HG03521 (cell line): ENCODE data around the gene ABCC2.
A peak's percentile ranks its signal among the peaks of the same experiment; 100 is the strongest.
"Not testable (repeated sequence)": the region's sequence is repeated elsewhere in the genome, so short reads cannot be mapped to it uniquely, and the experiment has no call there.

Experiments used
- ATAC-seq: cut with Tn5 transposase; IDR thresholded peaks from one replicate; pipeline ENCODE4 v1.9.1; 2021; ENCODE audit warnings: mild to moderate bottlenecking, moderate library complexity; ENCODE audit not compliant: unreplicated experiment

Gene ABCC2

DNA sequence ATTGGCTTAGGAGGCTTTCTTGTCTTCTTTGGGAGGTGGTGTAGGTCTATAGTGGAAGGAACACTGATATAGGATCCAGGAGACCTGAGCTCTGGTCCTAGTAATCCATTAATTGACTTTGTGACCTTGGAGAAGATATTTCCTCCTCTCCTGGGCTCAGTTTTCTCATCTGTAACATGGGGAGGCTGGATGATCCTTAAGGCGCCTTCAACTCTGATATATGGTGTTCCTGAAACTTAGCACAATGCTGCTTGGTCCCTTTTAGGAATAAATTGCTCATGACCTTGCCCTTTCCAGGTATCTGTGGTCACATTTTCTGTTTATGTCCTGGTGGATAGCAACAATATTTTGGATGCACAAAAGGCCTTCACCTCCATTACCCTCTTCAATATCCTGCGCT, 25.3 kb downstream of the ABCC2 start:
- ATAC-seq: no peak

DNA sequence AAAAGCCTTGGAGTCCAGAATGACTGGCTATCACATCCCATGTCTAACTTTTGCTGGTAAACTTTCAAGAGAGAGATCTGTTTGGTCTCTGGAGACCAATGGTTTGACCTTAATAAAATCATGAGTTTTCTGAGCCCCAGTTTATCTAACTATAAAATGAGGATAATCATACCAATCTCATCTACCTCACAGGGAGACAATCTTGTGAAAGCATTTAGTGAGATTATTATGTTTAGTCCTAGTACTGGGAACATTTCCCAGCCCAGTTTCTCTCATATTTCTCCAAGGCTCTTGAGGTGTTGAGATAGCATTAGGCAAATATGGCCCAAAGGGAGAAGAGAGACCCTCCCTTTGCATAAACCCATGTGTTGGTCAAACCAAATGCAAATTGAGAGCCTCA, 25.8 kb downstream of the ABCC2 start:
- no peak for ATAC-seq

DNA sequence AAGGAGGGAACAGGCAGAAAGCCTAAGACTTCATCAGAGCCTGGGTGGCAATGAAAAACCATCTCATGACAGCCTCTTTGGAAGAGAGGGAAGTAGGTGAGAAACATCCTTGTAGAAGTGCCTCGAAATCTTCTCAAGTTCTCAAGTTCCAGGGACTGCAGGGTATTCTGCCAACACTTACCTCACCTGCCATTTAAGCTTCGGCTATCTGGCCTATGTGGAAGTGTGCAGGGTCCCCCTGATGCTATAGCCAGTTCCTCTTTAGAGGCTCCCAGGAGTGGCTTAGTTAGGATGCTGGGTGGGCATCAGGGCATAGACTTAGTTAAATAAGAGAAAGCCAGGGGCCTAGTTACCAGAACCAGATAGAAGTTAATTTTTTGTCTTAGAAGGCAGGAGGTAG, 27.0 kb downstream of the ABCC2 start:
- ATAC-seq: no peak

DNA sequence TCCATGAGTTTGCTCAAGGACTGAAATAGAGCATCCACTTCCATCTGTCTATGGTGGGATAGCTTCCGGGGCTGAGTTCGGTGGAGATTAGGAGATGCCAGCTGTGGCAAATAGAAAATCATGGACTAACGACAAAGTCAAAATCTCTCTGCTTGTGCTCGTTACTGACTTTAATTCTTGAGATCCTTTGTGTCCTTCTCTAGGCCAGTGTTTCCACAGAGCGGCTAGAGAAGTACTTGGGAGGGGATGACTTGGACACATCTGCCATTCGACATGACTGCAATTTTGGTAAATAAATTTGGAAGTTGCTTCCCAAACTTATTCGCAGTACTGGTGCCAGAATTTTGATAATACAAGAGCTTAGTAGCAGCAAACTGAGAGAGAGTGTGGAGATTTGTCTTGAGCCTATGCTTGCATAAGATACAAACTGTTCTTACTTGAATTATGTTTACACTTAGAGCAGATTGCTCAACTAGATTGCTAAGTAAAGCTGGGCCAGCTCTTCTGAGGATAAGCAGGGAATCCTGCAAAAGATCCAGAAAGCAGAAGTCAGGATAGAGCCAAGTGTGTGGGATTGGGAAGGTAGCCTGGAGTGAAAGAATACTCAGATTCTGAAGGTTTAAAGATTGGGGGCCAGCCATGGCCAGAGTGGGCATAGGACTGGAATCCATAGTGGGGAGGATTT, 27.6 kb downstream of the ABCC2 start:
- no peak for ATAC-seq

DNA sequence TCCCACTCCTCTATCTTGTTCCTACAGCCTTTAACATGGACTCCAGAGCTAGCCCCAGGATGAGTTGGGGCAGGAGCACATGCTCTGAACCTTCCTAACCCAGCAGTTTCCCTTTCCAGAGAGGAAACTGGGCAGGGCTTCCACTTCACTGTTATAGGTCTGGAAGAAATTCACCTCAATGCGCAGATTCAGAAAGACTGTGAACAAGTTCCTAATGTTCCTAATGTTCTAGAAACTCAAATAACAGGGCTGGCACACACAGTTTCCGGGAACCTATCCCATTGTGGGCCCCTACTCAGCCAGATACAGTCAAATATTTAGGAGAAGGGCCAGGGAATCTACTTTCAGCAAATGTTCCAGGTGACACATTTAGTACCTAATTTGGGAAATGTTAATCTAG, 29.7 kb downstream of the ABCC2 start:
- no peak for ATAC-seq

DNA sequence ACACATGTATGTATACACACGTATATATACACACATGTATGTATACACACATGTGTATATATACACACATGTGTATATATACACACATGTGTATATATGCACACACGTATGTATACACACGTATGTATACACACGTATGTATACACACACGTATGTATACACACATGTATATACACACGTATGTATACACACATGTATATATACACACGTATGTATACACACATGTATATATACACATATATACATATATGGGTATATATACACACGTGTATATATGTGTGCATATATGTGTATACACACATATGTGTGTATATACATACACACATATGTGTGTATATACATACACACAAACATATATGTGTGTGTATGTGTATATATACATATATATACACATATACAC, 31.7 kb downstream of the ABCC2 start:
- ATAC-seq: no peak

DNA sequence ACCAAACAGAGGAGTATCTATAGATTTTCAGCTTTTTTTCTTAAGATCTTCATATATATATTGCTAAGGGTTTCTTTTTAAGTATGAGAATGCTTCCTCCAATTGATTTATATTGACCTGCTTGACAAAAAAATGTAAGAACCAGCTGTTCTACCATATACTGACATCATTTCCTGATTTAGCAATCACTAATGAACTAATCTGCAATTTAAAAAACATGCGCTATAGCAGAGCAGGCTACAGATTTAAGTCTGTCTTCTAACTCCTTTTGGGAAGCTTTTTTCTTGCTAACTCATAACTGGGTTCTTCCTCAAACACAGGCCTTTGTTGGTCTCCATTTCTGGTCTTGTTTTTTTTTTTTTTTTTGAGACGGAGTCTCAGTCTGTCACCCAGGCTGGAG, 33.2 kb downstream of the ABCC2 start:
- ATAC-seq: no peak

DNA sequence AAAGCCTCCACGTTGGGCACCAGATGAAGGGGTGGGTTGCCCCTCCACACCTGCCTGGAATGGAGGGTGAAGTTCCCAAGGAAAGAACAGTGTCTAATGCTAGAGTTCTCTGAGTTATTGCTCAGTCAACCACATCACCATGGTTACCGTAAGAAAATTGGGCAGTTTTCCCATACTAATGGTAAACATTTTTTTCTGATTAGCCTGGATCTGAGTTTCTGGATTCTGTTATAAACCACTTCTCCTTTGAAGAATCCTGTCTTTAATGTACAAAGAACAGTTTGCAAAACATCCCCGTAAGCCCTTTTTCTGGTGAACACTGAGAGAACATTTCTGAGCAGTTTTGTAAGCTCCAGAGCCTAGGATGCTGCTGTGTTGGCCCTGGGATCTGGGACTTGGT, 45.5 kb downstream of the ABCC2 start:
- ATAC-seq: no peak

DNA sequence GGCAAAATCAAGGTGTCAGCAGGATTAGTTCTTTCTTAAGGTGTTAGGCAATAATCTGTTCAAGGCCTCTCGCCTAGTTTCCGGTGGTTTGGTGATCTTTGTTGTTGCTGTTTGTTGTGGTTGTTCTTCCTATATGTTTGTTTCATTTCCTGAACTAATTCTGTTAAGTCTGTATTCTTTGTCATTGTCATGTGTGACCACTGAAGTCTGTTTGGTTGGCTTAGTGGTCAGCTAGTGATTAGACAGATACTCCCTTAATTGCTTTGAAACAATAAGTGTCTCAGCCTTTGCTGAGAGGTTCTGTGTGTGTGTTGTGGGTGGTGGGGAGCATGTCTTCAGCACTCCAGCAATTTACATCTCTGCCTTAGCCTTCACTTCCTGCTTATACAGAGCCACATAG, 46.0 kb downstream of the ABCC2 start:
- ATAC-seq: no peak

DNA sequence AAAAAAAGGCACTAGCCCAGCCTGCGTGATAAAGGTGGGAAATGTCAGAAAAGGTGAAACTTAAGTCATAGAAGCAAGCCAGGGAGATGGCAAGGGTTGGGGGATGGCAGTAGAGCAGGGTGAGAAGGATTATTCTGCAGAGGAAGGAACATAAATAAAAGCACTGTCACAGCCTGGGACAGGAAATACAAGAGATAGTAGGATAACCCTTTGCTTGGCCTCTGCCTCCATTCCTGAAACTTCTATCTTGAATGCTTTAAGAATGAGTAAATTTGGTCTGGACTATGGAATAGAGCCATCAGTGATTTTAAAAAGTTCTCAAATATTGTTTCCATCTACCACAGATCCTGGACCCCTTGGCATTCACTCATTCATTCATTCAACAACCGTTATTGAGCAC, 50.0 kb downstream of the ABCC2 start:
- ATAC-seq: no peak

DNA sequence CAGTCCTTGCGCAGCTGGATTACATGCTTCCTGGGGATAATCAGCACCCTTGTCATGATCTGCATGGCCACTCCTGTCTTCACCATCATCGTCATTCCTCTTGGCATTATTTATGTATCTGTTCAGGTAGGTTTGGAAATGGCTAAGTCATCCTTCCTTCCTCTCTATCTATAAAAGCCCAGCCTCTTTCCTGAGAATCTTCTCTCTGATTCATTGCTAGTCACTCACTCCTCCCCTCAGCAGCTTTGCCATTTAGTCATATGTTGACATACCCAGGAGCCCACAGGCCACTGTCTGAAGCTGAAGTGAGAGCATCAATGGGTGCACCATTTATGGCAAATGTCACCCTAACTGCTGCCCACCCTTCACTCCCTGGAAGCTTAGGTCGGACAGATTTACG, 52.0 kb downstream of the ABCC2 start:
- ATAC-seq: no peak

DNA sequence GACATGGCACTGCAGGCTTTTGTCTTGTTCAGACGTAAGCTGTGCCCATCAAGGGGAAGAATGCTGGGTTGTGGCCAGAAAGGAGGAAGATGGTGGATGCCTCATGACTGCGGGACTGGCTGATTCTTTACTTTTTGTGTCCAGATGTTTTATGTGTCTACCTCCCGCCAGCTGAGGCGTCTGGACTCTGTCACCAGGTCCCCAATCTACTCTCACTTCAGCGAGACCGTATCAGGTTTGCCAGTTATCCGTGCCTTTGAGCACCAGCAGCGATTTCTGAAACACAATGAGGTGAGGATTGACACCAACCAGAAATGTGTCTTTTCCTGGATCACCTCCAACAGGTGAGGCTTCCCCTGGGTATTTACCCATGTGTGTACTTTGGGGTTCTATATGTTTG, 53.5 kb downstream of the ABCC2 start:
- no peak for ATAC-seq

DNA sequence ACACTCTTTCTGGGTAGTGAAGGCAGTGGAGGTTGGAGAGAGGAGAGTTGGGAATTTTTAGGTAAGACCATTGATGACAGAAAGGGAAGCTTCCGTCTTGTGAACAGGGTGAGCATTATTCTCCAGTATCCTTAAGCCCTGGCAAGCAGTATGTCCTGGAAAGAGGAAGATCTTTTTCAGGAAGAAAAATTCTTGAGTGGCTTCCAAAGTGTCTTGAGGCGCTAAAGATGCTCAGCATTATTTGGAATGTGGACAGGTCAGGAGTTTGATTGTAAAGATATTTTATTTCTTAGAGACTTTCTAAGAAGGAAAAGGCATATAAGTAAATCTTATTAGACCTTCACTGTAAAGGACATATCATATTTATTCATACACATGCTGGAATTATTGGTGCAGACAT, 54.3 kb downstream of the ABCC2 start:
- ATAC-seq: no peak

DNA sequence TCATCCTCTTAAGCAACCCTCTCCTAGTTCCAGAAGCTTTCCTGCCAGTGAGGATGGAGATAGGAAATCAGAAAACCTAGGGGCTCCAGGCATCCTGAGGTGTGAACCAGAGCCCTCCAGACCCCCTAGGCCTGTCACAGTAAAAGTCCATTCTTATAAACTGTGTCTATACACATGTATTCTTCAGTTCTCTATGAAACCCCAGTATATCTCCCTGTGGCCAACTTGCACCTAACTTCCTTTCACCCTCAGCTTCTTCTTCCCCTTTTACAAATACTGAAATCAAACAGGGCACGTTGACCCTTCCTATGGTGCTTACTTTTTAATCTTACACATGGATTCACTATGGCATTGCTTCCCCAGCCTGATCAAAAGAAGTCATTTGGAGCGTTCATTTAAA, 58.4 kb downstream of the ABCC2 start:
- ATAC-seq: not testable (repeated sequence)

DNA sequence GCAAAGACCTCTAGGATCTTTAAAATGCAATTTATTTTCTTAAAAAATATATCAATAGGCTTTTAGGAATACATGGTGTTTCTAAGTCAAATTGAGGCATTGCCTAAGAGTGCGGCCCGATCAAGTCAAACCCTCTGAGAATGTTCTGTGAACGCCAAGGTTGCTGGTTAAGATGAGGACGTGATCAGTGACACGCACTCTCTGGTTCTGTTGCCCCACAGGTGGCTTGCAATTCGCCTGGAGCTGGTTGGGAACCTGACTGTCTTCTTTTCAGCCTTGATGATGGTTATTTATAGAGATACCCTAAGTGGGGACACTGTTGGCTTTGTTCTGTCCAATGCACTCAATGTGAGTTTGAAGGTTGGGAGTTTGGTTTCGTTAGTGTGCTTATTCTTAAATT, 59.3 kb downstream of the ABCC2 start:
- ATAC-seq: no peak

DNA sequence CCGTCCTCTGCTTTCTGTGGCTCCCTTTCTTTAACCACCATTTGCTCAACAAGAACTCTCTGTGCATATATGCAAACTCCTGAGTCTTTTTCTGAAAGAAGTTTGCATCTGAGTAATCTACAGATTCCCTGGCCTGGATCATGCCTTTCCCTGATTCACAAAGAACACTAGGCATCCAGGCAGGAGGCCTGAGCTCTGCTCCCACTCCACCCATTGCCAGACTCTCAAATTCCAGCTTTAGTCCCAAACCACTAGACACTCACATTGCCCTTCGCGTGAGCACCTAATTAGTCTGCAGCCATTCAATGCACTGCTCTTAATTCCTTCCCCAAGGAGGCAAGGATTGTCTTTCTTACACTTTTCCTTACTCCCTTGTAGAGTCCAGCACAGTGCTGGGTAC, 60.9 kb downstream of the ABCC2 start:
- no peak for ATAC-seq

DNA sequence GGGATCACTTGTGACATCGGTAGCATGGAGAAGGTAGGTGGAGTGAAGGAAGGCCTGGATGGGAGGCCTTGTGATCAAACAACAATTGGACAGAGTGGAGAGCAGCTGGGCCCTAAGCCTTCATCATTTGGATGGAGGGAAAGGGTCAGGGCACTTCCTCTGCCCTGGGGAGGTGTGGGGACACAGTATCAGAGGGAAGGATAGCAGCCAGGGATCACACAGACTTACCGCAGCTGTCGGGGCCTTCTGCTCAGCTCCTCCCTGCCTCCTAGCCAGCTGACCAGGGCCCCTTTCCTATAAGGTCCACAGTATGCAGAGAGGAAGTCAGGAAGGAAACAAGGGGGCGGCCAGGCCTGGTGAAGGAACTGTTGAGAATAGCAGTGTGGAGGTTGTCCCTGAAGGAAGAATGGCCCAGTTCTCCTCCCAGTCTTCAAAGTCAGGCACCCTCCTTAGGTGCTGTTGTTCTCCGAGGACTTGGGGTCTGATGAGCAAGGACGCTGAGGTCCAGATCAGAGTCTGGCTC, 62.1 kb downstream of the ABCC2 start:
- ATAC-seq: no peak

DNA sequence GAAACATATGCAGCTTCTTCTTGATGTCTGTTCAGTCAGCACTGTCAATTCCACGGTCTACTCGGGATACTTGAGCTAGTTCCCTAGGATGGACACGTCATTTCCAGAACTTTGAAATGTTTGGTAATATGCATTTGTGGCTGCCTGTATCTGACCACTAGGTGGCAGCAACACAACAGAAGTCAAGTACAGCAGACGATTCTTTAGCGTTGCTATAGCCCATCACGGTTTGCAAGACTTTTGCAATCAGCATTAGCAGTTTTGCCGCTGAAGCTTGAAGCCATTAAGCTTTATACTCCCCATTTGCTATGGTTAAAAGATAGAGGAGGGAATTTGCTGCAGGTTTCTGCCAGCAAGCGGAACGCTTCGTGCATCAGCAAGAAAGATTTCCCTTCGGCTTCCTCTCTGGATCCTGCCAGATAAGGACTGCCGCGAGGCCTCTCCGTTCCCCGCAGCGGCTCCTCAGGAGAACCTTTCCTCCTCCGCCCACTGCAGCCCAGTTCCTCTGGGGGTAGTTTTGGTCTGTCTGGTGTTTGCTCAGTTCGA, 63.5 kb downstream of the ABCC2 start:
- peak; percentile 61 for ATAC-seq

DNA sequence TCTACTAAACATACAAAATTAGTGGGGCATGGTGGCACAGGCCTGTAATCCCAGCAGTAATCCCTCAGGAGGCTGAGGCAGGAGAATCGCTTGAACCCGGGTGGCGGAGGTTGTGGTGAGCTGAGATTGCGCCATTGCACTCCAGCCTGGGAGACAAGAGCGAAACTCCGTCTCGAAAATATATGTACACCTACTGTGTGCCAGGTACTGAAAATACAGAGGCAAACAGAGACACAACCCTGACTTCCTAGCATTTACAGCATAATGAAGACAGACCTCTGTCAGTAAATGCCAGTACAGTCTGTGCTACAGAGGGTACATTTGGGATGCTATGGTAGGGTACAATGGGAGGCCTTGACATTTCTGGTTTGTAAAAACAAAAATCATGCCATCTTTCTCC, 66.6 kb downstream of the ABCC2 start:
- ATAC-seq: no peak

DNA sequence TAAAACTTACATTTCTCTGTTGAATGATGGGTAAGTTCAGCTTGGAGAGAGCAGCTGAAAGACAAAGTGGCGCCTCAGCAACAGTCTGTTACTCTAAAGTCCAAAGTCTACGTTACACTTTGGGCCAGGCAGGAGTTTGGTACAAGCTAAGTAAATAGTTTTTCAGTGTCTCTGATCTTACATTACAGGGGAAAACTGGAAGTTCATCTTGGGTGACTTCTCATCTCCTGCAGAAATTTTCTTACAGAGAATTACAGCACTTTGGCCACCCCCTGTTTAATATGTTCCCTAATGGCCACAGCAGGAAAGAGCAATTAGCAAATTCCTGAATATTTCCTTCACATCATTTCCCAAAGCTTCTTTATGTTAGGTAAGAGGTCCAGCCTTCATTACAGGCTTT, 67.1 kb downstream of the ABCC2 start:
- ATAC-seq: no peak

DNA sequence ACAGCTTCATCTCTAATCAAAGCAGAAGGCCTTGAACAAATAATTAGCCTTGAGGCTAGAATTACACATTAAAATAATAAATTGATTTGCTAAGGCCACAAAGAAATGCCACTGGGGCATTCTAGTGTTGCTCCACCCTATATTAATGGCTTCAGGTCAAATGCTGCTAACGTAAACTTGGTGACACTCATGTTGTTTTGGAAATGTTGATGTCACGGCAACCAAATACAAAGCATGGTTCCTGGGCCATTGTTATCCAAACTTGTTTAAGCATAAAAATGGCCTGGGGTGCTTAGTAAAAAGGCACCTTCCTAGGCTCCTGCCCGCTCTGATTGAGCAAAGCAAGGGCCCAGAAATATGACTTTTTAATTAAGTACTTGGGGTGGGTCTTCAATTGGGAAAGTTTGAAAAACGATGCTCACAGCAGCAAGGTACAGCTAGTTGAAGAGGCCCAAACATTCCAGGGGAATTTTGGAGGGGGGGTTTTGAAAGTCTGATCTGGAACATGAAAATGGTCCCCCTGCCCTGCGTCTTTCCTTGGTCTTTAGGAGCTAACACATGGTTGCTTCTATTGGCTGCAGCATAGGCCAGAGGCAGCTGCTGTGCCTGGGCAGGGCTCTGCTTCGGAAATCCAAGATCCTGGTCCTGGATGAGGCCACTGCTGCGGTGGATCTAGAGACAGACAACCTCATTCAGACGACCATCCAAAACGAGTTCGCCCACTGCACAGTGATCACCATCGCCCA, 67.8 kb downstream of the ABCC2 start:
- no peak for ATAC-seq

DNA sequence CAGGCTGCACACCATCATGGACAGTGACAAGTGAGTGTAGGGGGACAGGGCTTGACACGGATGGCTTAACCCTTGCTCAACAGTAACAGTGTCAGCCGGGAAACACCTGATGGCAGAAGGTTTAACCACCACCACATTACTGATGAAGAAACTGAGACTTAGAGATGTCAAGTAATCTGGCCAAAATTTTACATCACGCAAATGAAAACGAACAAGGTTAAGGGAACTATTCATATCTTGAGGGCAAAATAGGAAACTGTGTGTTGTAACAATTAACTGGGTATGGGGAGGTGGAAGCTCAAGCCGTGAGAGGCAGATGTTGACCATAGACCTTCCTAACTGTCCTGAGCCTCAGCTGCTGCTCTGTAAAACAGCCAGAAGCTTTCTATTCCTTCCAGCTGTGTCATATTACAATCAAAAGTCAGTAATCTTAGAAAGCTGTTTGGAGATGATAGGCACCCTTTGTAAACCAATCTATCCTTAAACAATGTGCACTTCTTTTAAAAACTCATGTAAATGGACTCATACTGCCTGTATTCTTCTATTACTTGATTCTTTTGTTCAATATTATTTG, 68.4 kb downstream of the ABCC2 start:
- no peak for ATAC-seq
